Kasumi-1 (cell line): ENCODE data around the gene ZBTB11.
"Not testable (repeated sequence)": the region's sequence is repeated elsewhere in the genome, so short reads cannot be mapped to it uniquely, and the experiment has no call there.

ENCODE experiments used
- DNase-seq, 2 experiments: peaks; one replicate each; lab custom pipeline; 2025; lab: John Stamatoyannopoulos, UW

The ZBTB11 gene

DNA sequence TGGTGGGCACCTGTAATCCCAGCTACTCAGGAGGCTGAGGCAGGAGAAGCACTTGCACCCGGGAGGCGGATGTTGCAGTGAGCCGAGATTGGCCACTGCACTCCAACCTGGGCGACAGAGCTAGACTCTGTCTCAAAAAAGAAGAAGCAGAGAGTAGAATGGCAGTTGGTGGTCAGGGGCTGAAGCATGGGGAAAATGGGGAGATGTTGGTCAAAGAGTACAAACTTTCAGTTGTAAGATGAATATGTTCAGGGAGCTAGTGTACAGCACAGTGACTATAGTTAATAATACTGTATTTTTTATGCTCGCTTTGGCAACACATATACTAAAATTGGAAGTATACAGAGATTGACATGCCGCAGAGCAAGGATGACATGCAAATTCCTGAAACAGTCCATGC, 61.4 kb downstream of the ZBTB11 start:
- DNase-seq, result no peak

DNA sequence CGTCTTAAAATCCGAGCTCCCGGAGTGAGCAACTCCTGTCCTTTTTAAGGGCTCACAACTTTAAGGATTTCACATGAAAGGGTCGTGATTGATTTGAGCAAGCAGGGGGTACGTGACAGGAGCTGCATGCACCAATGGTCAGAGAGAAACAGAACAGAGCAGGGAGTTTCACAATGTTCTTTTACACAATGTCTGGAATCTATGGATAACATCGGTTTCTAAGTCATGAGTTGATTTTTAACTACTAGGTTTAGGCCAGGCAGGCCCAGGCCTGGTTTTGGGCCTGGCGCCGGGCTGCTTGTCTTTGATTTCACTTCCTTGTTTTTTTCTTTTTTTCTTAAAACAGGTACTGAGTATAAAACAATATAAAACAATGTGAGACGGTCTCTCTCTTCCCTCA, 63.9 kb downstream of the ZBTB11 start:
- DNase-seq, result not testable (repeated sequence)

GRCh38 chr3:101611023-101611422, 65.9 kb downstream of the ZBTB11 start:
- no peak for DNase-seq

DNA sequence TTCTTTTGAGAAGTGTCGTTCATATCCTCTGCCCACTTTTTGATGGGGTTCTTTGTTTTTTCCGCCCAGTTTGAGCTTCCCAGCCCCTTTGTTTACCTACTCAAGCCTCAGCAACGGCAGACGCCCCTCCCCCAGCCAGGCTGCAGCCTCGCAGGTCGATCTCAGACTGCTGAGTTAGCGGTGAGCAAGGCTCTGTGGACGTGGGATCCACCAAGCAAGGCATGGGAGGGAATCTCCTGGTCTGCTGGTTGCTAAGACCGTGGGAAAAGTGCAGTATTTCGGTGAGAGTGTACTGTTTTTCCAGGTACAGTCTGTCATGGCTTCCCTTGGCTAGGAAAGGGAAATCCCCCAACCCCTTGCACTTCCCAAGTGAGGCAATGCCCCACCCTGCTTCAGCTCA, 71.5 kb downstream of the ZBTB11 start:
- DNase-seq, result not testable (repeated sequence)

DNA sequence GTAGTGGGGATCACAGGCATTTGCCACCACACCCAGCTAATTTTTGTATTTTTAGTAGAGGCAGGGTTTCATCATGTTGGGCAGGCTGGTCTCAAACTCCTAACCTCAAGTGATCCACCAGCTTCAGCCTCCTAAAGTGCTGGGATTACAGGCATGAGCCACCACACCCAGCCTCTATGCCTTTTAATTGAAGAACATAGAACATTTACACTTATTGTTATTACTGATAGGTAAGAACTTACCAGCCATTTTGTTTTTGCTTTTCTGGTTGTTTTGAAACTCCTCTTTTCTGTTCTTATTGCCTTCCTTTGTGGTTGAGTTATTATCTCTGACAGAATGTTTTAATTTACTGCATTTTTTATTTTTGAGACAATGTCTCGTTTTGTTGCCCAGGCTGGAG, 73.7 kb downstream of the ZBTB11 start:
- DNase-seq, result no peak

GRCh38 chr3:101602731-101603130, 74.2 kb downstream of the ZBTB11 start:
- DNase-seq, result no peak
